Muscle of back (tissue), 13 donors: ENCODE data around the gene LOXL4. TPM values are rescaled to one million over a fixed set of nuclear protein-coding genes. Genes with fewer than 3 reads are reported as not detected.

Source experiments
- DNase-seq, 3 donors: peaks; one replicate each; pipeline versions ENCODE4 v3.0.0 to v3.0.0-alpha.2; 2013
- long read RNA-seq, 9 donors: transcript quantifications; one replicate each; lab custom pipeline, GENCODE V29; 2026
- polyA plus RNA-seq, 10 donors: library from polyadenylated mRNA; unstranded; fragments of 120-200 nt; gene quantifications; one replicate each; pipeline ENCODE4 v1.2.1, GENCODE V29; 2013; ENCODE audit not compliant: insufficient read length in 10 of 10

The LOXL4 gene
- 10 to 100 TPM in 6 of 10 donors, 1 to 10 TPM in 4; 7.3 to 12.9 (median 11.3) TPM for polyA plus RNA-seq
- long read RNA-seq, donor 1, partial matches to known transcripts, result 0 of 1 reads
- long read RNA-seq, donor 1, other reads (novel, unspliced or antisense), result 0 of 1 reads
- long read RNA-seq, donor 2, result 0 reads
- long read RNA-seq, donor 3, result 0 reads
- long read RNA-seq, donor 4, result 0 reads
- long read RNA-seq, donor 5, partial matches to known transcripts, result 0 of 1 reads
- long read RNA-seq, donor 5, other reads (novel, unspliced or antisense), result 0 of 1 reads
- long read RNA-seq, donor 6, result 0 reads
- long read RNA-seq, donor 7, result 0 reads
- long read RNA-seq, donor 8, result 0 reads
- long read RNA-seq, donor 9, result 0 reads

GRCh38 chr10:98267894-98268693 lies at the start of gene LOXL4:
Gene LOXL4 (minus strand): TSS chr10:98268194. CDS start chr10:98263019, 5,175 bp downstream.
- peak; percentile 45 to 78 (median 48) for DNase-seq

DNA sequence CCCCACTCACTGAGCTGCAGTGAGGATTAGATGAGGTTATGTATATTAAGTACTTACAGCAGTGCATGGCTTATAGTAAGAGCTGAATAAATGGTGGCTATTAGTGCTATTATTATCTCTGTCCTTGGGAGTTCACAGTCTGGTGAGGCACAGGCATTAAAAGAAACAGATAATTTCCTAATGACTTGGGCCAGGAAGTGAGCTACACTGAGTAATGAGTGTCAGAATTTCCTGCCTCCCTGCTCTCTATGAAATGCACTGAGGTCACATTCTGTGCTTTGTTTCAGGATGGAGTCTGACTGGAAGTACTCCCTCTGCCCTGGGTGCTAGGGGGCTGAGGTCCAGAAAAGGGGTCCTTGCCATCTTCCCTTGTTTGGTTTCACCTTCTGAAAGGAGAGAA lies 48.7 kb upstream of the LOXL4 start:
- no peak for DNase-seq

GRCh38 chr10:98316170-98316569 lies 48.2 kb upstream of the LOXL4 start:
- DNase-seq, result no peak

- DNase-seq, result no peak
Observed at GRCh38 chr10:98314532-98315284, 46.7 kb upstream of the LOXL4 start.

DNA sequence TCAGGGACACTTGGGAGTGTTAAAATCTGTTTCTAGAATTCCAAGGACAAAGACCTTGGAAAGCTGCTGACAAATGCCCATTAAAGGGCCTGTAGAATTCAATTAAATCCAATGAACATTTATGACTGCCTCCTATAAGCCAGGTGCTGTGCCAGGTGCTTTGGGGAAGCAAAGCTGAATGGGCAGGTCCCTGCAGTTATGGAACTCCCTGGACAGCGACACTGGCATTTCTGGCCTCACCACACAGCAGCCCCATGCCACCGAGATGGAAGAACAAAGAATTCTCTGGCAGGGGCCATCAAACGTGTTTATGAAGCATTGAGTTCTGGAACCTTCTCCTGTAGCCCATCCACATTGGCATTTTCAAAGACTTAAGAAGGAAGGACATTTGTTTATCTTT lies 45.6 kb upstream of the LOXL4 start:
- no peak for DNase-seq

DNA sequence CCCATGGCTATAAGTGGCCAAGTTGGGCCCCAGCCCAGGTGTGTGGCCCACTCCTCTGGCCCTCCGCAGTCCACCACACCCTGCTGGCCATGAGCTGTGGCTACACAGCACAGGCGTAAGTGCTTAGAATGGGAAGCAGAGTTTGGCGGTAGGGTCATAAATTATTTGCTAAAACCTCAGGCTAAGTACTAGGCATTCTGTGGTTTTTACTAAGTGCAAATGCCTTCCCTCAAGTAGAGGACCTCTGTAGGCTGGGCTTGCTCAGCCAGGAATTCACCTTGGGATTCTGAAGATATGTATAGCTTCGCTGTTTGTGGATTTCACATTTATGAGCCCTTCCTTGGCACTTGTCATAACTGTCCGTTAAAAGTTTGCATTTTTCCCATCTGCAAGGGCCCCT lies 44.8 kb upstream of the LOXL4 start:
- no peak for DNase-seq

- DNase-seq, result no peak
Observed at GRCh38 chr10:98312349-98312748, 44.4 kb upstream of the LOXL4 start.

GRCh38 chr10:98310701-98311100 lies 42.7 kb upstream of the LOXL4 start:
- DNase-seq, result no peak

- peak; percentile 68 to 88 (median 73) for DNase-seq
Observed at GRCh38 chr10:98309366-98310355, 41.7 kb upstream of the LOXL4 start.

- no peak for DNase-seq
Observed at GRCh38 chr10:98308669-98309365, 40.8 kb upstream of the LOXL4 start.

DNA sequence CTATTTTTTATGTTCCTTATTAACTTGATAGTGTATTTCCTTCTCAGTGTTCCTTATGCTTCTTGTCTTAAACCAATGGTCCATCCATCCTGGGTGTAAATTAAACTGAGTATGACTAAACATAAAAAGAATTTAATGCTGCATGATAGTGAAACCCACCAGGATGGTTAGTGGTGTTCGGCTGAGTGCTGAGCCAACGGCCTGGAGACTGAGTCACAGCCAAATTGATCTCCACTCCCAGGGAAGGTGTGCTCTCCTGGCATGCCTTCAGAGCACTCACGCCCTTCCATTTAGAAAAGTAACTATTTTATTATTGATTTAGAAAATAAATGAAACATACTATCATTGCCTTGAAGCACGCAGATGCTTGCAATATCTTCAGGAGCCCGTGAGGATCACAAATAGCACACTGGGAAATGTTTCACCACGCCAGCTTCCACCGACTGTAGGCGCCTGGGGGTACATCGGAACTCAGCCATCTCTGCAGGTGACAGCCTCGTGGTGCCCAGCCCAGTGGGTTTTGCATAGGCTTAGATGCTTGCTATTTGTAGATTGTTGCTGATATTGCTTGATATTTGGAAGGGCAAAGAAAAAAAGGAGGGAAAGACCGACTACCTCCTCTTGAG lies 40.0 kb upstream of the LOXL4 start:
- no peak for DNase-seq

- no peak for DNase-seq
Observed at GRCh38 chr10:98306501-98306900, 38.5 kb upstream of the LOXL4 start.

DNA sequence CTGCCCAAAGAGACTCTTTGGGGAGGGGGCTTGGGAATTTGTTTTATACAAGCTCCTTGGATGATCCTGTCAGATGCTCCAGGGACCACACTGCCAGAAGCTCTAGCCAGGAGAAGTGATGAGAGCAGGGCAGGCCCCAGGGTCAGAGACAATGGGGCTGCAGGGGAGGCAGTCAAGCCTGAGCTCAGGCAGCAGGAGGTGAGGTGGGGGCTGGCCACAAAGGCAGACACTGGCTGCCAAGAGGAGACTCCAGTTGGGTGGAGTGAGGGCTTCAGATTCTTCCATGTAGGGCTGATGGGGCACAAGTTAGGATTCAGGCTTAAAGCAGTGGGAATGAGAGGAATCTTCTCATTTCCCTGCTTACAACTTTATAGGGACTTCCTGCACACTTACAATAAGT lies 35.6 kb upstream of the LOXL4 start:
- DNase-seq, result no peak

GRCh38 chr10:98302741-98303365 lies 34.9 kb upstream of the LOXL4 start:
- no peak for DNase-seq

- no peak for DNase-seq
Observed at GRCh38 chr10:98301664-98302319, 33.8 kb upstream of the LOXL4 start.

- no peak for DNase-seq
Observed at GRCh38 chr10:98300526-98301229, 32.7 kb upstream of the LOXL4 start.

GRCh38 chr10:98299341-98299740 lies 31.3 kb upstream of the LOXL4 start:
- no peak for DNase-seq

DNA sequence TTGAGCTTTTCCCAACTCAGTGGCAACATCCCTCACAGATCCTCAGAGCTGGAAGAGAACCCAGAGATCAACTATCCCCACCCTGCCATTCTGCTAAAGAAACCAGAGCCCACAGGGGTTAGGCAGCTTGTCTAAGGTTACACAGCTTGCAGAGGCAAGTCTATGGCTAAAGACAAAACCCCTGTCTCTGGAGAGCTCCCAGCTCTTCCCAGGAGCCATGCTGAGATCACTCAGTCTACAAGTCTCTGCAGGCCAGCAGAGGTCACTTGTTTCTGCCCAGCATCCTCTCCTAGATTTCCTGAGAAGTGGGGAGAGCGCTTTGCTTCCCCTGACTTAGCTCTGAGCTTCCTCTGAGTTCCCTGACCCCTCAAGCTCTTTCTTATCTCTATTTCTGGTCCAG lies 28.5 kb upstream of the LOXL4 start:
- DNase-seq, result no peak
